Stimulated activated CD8-positive, alpha-beta memory T cell treated with anti-CD3 and anti-CD28 coated beads, Interleukin-2, amount 100 ng/mL, for 1 hour (primary cell): Measurements from ENCODE around the gene ATAD3A.

Source experiments
- DNase-seq, 2 donors: peaks; one replicate each; pipeline ENCODE4 v3.0.0-alpha.2; 2020; ENCODE audit warnings: low read depth in 2 of 2

The ATAD3A gene

GRCh38 chr1:1582585-1583346 lies 70.8 kb downstream of the ATAD3A start:
- no peak for DNase-seq

DNA sequence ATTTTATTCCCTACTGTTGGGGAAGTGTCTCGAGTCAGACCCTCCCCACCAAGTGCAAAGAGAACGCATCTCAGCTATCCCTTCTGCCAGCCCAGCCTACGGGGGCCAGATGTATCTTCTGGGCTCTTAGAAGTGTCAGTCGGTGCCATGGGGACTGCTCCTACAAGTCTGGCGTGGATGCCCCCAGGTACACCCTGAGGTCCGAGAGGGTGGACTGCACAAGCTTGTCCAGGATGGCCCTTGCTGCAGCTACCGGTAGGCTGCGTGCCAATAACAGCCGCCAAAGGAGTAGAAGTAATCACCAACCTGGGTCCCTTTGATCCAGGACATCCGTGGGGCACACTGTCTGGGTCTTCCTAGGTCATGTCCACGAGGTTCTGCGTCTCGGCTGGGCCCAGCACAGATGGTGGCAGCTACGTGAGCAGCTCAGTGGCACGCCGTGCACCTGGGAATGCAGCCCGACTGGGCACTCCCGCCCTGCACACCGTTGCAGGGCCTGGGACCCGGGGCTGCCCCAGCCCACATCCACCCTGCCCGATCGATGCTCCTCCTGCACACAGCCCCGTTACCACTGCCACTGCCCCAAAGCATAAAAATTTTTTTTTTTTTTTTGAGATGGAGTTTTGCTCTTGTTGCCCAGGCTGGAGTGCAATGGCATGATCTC lies 71.5 kb downstream of the ATAD3A start:
- DNase-seq: no peak
